HepG2 (cell line): Measurements from ENCODE around the gene MAP2K5. TPM values are rescaled to one million over a fixed set of nuclear protein-coding genes. Genes with fewer than 3 reads are reported as not detected.
A peak's percentile ranks its signal among the peaks of the same experiment; 100 is the strongest.

Source experiments
- BORCS8-MEF2B ChIP-seq: sonication (generic); formaldehyde crosslinking; IDR thresholded peaks from 2 replicates; pipeline ENCODE4 v1.8.0; 2022; ENCODE audit warnings: mild to moderate bottlenecking, missing genetic modification reagents
- EZH2 ChIP-seq: conservative IDR thresholded peaks from 2 replicates; pipeline ENCODE4 v1.6.1; 2012; ENCODE audit warnings: mild to moderate bottlenecking, low read depth, low read length, moderate library complexity
- HIC2 ChIP-seq: sonication (generic); formaldehyde crosslinking; IDR thresholded peaks from 2 replicates; pipeline ENCODE4 v1.9.0; 2022; ENCODE audit warnings: low read depth, missing genetic modification reagents
- HINFP ChIP-seq: sonication (generic); formaldehyde crosslinking; IDR thresholded peaks from 2 replicates; pipeline ENCODE4 v1.4.0; 2020; ENCODE audit warnings: low read depth, mild to moderate bottlenecking, missing genetic modification reagents
- IKZF1 ChIP-seq: fragments of 450-650 bp; IDR thresholded peaks from 2 replicates; pipeline ENCODE4 v1.7.1; 2016
- KLF11 ChIP-seq: IDR thresholded peaks from 2 replicates; pipeline ENCODE4 v1.6.1; 2016; ENCODE audit warnings: missing compliant biosample characterization
- PRPF4 ChIP-seq: fragments of 200-400 bp; formaldehyde crosslinking; IDR thresholded peaks from 2 replicates; pipeline ENCODE4 v1.6.1; 2016; ENCODE audit warnings: low read length, low read depth; ENCODE audit not compliant: poor library complexity, severe bottlenecking
- SNAI1 ChIP-seq: sonication (generic); formaldehyde crosslinking; IDR thresholded peaks from 2 replicates; pipeline ENCODE4 v1.5.0; 2020; ENCODE audit warnings: mild to moderate bottlenecking, missing genetic modification reagents, borderline replicate concordance
- TEAD3 ChIP-seq: optimal IDR thresholded peaks from 2 replicates; pipeline ENCODE3; 2016; ENCODE audit warnings: borderline replicate concordance
- U2AF2 ChIP-seq: fragments of 200-400 bp; formaldehyde crosslinking; IDR thresholded peaks from 2 replicates; pipeline ENCODE4 v1.6.1; 2017; ENCODE audit warnings: low read depth, mild to moderate bottlenecking, low read length
- ZBTB39 ChIP-seq: sonication (generic); formaldehyde crosslinking; IDR thresholded peaks from 2 replicates; pipeline ENCODE4 v1.5.0; 2020; ENCODE audit warnings: missing genetic modification reagents
- ZNF256 ChIP-seq: sonication (generic); formaldehyde crosslinking; conservative IDR thresholded peaks from 2 replicates; pipeline ENCODE4 v1.4.0; 2020; ENCODE audit warnings: missing genetic modification reagents
- ZNF331 ChIP-seq: sonication (generic); formaldehyde crosslinking; IDR thresholded peaks from 2 replicates; pipeline ENCODE4 v1.4.0; 2020; ENCODE audit warnings: missing genetic modification reagents
- ZNF33A ChIP-seq: sonication (generic); formaldehyde crosslinking; IDR thresholded peaks from 2 replicates; pipeline ENCODE4 v1.5.1; 2020; ENCODE audit warnings: missing genetic modification reagents, mild to moderate bottlenecking, moderate library complexity, borderline replicate concordance
- ZNF550 ChIP-seq: sonication (generic); formaldehyde crosslinking; IDR thresholded peaks from 2 replicates; pipeline ENCODE4 v1.4.0; 2020; ENCODE audit warnings: mild to moderate bottlenecking, missing genetic modification reagents, borderline replicate concordance
- ZNF607 ChIP-seq: sonication (generic); formaldehyde crosslinking; IDR thresholded peaks from 2 replicates; pipeline ENCODE4 v1.5.1; 2020; ENCODE audit warnings: missing genetic modification reagents, mild to moderate bottlenecking, borderline replicate concordance
- ZNF609 ChIP-seq: sonication (generic); formaldehyde crosslinking; IDR thresholded peaks from 2 replicates; pipeline ENCODE4 v1.4.0; 2020; ENCODE audit warnings: mild to moderate bottlenecking, missing genetic modification reagents, borderline replicate concordance
- ZNF773 ChIP-seq: sonication (generic); formaldehyde crosslinking; IDR thresholded peaks from 2 replicates; pipeline ENCODE4 v1.4.0; 2020; ENCODE audit warnings: missing genetic modification reagents, borderline replicate concordance
- ZSCAN21 ChIP-seq: sonication (generic); formaldehyde crosslinking; IDR thresholded peaks from 2 replicates; pipeline ENCODE4 v1.8.0; 2022; ENCODE audit warnings: mild to moderate bottlenecking, missing genetic modification reagents, moderate library complexity, borderline replicate concordance
- polyA plus RNA-seq, 8 experiments: library from polyadenylated mRNA; depleted of rRNA in 3 of 8; stranded (reverse) in 7 of 8; unstranded in 1 of 8; fragments of >200 nt; fragmentation: Illumina TruSeq in 4 of 8; extraction: Trizol in 4 of 8; gene quantifications; 2 replicates each; pipeline versions ENCODE4 v1.2.1 to v1.2.3, GENCODE V29; 2011 to 2016; ENCODE audit warnings: low read depth in 4 of 8, missing spikeins in 1 of 8, mixed read lengths in 1 of 8; ENCODE audit not compliant: insufficient read depth in 1 of 8
- total RNA-seq, 5 experiments: library from RNA; depleted of rRNA; stranded (reverse); fragments of >200 nt; fragmentation: Illumina TruSeq; extraction: Trizol; gene quantifications; 2 replicates each; pipeline ENCODE4 v1.2.3, GENCODE V29; 2016; ENCODE audit warnings: low read depth in 1 of 5

Gene MAP2K5
- total and polyA plus RNA-seq, 2 of the 13 experiments (the other 11 are each of a cell fraction or from before 2014, with no cell fraction given), result 4.0 to 4.3 TPM

- no peak for TF ChIP-seq U2AF2
- TF ChIP-seq TEAD3 (CRISPR knock-in tag), result no peak
- TF ChIP-seq ZNF609, result no peak
- no peak for TF ChIP-seq ZSCAN21 (CRISPR knock-in tag)
- no peak for TF ChIP-seq KLF11
- no peak for TF ChIP-seq ZNF550 (CRISPR knock-in tag)
- TF ChIP-seq ZNF773 (CRISPR knock-in tag), result no peak
- TF ChIP-seq IKZF1, result no peak
- no peak for TF ChIP-seq SNAI1
- 0 out of 2 replicates have a peak, but pooled peaks have one; percentile 25 for TF ChIP-seq EZH2
- no peak for TF ChIP-seq HINFP (CRISPR knock-in tag)
- TF ChIP-seq BORCS8-MEF2B (CRISPR knock-in tag), result no peak
- 0 out of 2 replicates have a peak, but pooled peaks have one; percentile 36 for TF ChIP-seq ZNF607 (CRISPR knock-in tag)
- TF ChIP-seq ZNF33A (CRISPR knock-in tag), result no peak
- TF ChIP-seq ZBTB39 (CRISPR knock-in tag), result no peak
- no peak for TF ChIP-seq HIC2 (CRISPR knock-in tag)
- TF ChIP-seq PRPF4, result no peak
- TF ChIP-seq ZNF256 (CRISPR knock-in tag), result no peak
- TF ChIP-seq ZNF331 (CRISPR knock-in tag), result no peak
Observed at GRCh38 chr15:67833710-67834511, 291.4 kb downstream of the MAP2K5 start (continued).
